Upper lobe of left lung (tissue), 4 donors: ENCODE measurements around the gene CLDN6.

ENCODE experiments used
- CTCF ChIP-seq, 6 experiments: fragments of 450-650 bp in 4 of 6; fragments of 200-600 bp in 2 of 6; sonication (generic) in 2 of 6; IDR thresholded peaks; one replicate each; pipeline ENCODE4 v1.5.1; 2016 to 2019; ENCODE audit warnings: antibody characterized with exemption in 6 of 6
- EP300 ChIP-seq, 4 donors: sonication (generic); formaldehyde crosslinking; IDR thresholded peaks; one replicate each; pipeline ENCODE4 v1.5.1; 2017; ENCODE audit warnings: antibody characterized with exemption in 4 of 4, control low read depth in 2 of 4
- POLR2A ChIP-seq, 4 donors: fragments of 450-650 bp; IDR thresholded peaks; one replicate each; pipeline ENCODE4 v1.5.1; 2016 to 2017; ENCODE audit warnings: antibody characterized with exemption in 4 of 4, mild to moderate bottlenecking in 2 of 4
- POLR2AphosphoS5 ChIP-seq, 2 donors: sonication (generic); formaldehyde crosslinking; IDR thresholded peaks; one replicate each; pipeline ENCODE4 v1.5.1; 2017; ENCODE audit warnings: antibody characterized with exemption in 2 of 2

DNA sequence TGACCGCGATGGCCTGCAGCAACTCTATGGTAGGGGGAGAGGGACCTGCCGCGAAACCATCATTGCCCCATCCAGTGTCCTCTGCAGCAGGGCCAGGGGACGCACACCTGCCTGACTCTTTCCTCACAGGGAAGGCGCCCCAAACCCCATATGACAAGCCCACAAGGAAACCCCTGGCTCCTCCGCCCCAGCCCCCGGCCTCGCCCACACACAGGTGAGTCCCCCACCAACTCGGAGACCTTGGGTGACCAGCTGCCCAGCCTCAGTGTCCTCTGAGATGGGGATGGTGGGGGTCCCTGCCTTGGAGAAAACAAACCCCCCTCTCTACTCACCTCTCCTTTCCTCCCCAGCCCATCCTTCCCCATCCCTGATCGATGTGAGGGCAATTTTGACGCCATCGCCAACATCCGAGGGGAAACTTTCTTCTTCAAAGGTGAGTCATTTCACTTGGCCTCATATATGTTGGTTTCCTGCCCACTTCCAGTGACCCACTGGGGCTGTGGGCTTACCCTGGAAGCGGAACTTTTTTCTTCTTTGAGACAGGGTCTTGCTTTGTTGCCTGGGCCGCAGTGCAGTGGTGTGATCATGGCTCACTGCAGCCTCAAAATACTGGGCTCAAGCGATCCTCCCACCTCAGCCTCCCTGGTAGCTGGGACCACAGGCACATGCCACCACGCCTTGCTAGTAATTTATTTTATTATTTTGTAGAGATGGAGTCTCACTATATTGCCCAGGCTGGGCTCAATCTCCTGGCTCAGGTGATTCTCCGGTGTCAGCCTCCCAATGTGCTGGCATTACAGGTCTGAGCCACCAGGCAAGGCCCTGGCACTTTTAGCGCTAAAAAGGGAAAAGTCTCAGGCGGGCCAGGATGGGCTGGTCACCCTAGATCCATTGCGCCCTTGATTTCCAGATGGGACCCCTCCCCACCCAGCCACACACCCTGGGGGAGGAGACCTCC lies 39.5 kb upstream of the CLDN6 start:
- TF ChIP-seq CTCF (IDR thresholded peaks at IDR 0.05) (no peak), POLR2AphosphoS5 (IDR thresholded peaks at IDR 0.05) (no peak), POLR2A (IDR thresholded peaks at IDR 0.05) (no peak), EP300 (IDR thresholded peaks at IDR 0.05) (no peak)
